GM19467 (cell line): ENCODE results near the gene APOH.

Experiments used
- ATAC-seq: cut with Tn5 transposase; IDR thresholded peaks from one replicate; pipeline ENCODE4 v1.9.1; 2021; ENCODE audit warnings: mild to moderate bottlenecking, moderate library complexity; ENCODE audit not compliant: unreplicated experiment

The APOH gene

GRCh38 chr17:66198242-66198641 is 31.0 kb downstream of the APOH start:
- ATAC-seq: no peak

- ATAC-seq: no peak
These were observed 36.9 kb downstream of the APOH start for GRCh38 chr17:66192378-66192687.

- ATAC-seq: peak; percentile 63
These were observed 37.4 kb downstream of the APOH start, which contains the start of gene CEP112 for GRCh38 chr17:66191593-66192377. CEP112 (minus strand) TSS chr17:66192133.

- ATAC-seq: no peak
These were observed 38.2 kb downstream of the APOH start for GRCh38 chr17:66190738-66191592.

GRCh38 chr17:66187718-66188117 is 41.5 kb downstream of the APOH start:
- no peak for ATAC-seq

GRCh38 chr17:66185862-66186261 is 43.4 kb downstream of the APOH start:
- no peak for ATAC-seq

- no peak for ATAC-seq
These were observed 44.8 kb downstream of the APOH start for GRCh38 chr17:66184392-66184791.

GRCh38 chr17:66183529-66183928 is 45.7 kb downstream of the APOH start:
- no peak for ATAC-seq

- no peak for ATAC-seq
These were observed 50.6 kb downstream of the APOH start for GRCh38 chr17:66178642-66179041.

- no peak for ATAC-seq
These were observed 52.2 kb downstream of the APOH start for GRCh38 chr17:66177048-66177447.

GRCh38 chr17:66175892-66176291 is 53.3 kb downstream of the APOH start:
- no peak for ATAC-seq

GRCh38 chr17:66172691-66173223 is 56.5 kb downstream of the APOH start:
- no peak for ATAC-seq

- ATAC-seq: no peak
These were observed 57.1 kb downstream of the APOH start for GRCh38 chr17:66172144-66172543.

GRCh38 chr17:66171692-66172091 is 57.5 kb downstream of the APOH start:
- ATAC-seq: no peak

- ATAC-seq: no peak
These were observed 58.0 kb downstream of the APOH start for GRCh38 chr17:66171172-66171571.

GRCh38 chr17:66169839-66170238 is 59.4 kb downstream of the APOH start:
- no peak for ATAC-seq

GRCh38 chr17:66167189-66167815 is 61.9 kb downstream of the APOH start:
- ATAC-seq: no peak

GRCh38 chr17:66165537-66166123 is 63.6 kb downstream of the APOH start:
- no peak for ATAC-seq
